Fibroblast of the aortic adventitia (primary cell): Measurements from ENCODE around the gene NMS. TPM values are rescaled to one million over a fixed set of nuclear protein-coding genes. Genes with fewer than 3 reads are reported as not detected.

Experiments
- DNase-seq: peaks from one replicate; pipeline ENCODE4 v3.0.0-alpha.2; 2010; ENCODE audit warnings: low read depth
- H3K4me3 ChIP-seq: 2 replicates; pipeline ENCODE4 v1.5.1; 2011; ENCODE audit warnings: low read depth, mild to moderate bottlenecking, control low read depth, low read length, moderate library complexity
- CTCF ChIP-seq: IDR thresholded peaks from 2 replicates; pipeline ENCODE4 v1.5.1; 2011; ENCODE audit warnings: mild to moderate bottlenecking, low read length, control low read depth, inconsistent platforms; ENCODE audit not compliant: insufficient read depth
- total RNA-seq: library from RNA; depleted of rRNA; stranded (reverse); fragments of >200 nt; gene quantifications from 2 replicates; pipeline ENCODE4 v1.2.3, GENCODE V29; 2012; ENCODE audit warnings: low replicate concordance

Gene NMS
- not detected in 2 replicates for total RNA-seq

- DNase-seq = no peak
- TF ChIP-seq CTCF = no peak
- no peak within 1 kb of the TSS for H3K4me3 ChIP-seq
Measured at GRCh38 chr2:100470182-100470581, at the start of gene NMS. NMS (plus strand) TSS chr2:100470482; CDS start chr2:100470489, 7 bp downstream.

GRCh38 chr2:100422320-100423055 lies 47.8 kb upstream of the NMS start:
- no peak overlapping the region for H3K4me3 ChIP-seq
- peak; percentile 74 for TF ChIP-seq CTCF
- peak; percentile 34 for DNase-seq

- TF ChIP-seq CTCF = no peak
- DNase-seq = peak; percentile 1
- no peak overlapping the region for H3K4me3 ChIP-seq
Measured at GRCh38 chr2:100423631-100424030, 46.7 kb upstream of the NMS start.

GRCh38 chr2:100424277-100424875 lies 45.9 kb upstream of the NMS start:
- no peak overlapping the region for H3K4me3 ChIP-seq
- no peak for DNase-seq
- TF ChIP-seq CTCF = no peak

GRCh38 chr2:100425107-100425506 lies 45.2 kb upstream of the NMS start:
- H3K4me3 ChIP-seq = no peak overlapping the region
- no peak for TF ChIP-seq CTCF
- no peak for DNase-seq

- TF ChIP-seq CTCF = no peak
- H3K4me3 ChIP-seq = no peak overlapping the region
- no peak for DNase-seq
Measured at GRCh38 chr2:100425573-100426383, 44.5 kb upstream of the NMS start.
